IPS-18a (cell line): Measurements from ENCODE around the gene C7.

Experiments used
- H3K27ac ChIP-seq: one replicate; pipeline ENCODE4 v1.5.1; 2013; ENCODE audit warnings: low read length
- H3K27me3 ChIP-seq: one replicate; pipeline ENCODE4 v1.6.1; 2013; ENCODE audit warnings: mild to moderate bottlenecking, low read length; ENCODE audit not compliant: control insufficient read depth, insufficient read depth
- H3K36me3 ChIP-seq: one replicate; pipeline ENCODE4 v1.6.1; 2013; ENCODE audit warnings: low read depth, low read length; ENCODE audit not compliant: control insufficient read depth
- H3K4me1 ChIP-seq: one replicate; pipeline ENCODE4 v1.6.1; 2013; ENCODE audit warnings: low read depth, low read length; ENCODE audit not compliant: control insufficient read depth
- H3K4me3 ChIP-seq: one replicate; pipeline ENCODE4 v1.5.1; 2013; ENCODE audit warnings: low read length
- H3K9ac ChIP-seq: one replicate; pipeline ENCODE4 v1.6.1; 2013; ENCODE audit warnings: mild to moderate bottlenecking, low read length, moderate library complexity
- H3K9me3 ChIP-seq: one replicate; pipeline ENCODE4 v1.6.1; 2013; ENCODE audit warnings: low read depth, low read length; ENCODE audit not compliant: control insufficient read depth

The C7 gene

DNA sequence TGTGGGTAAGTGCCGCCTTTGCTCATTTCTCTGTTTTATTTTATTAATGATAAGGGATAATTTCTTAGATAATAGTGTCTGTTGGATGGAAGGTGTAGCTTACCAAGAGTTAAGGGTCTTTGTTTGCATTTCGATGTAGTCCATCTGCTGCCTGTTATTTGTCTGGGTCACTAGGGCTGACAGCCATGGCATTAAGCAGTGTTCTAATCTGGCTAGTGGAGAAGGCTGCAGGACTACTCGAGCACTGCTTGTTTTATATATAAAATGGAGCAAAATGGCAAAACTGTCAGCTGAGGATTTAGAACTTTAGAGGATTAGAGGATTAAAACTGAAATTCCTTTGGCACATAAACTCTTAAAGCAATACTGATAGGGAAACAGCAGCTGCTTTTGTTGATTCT, 67.5 kb downstream of the C7 start:
- Histone ChIP-seq H3K36me3 (no peaks in the 10 kb centered on the region), H3K4me1 (no peaks in the 10 kb centered on the region), H3K9ac (no peak overlapping the region), H3K9me3 (no peaks in the 10 kb centered on the region), H3K27ac (no peak overlapping the region), H3K4me3 (no peak overlapping the region), H3K27me3 (no peaks in the 10 kb centered on the region)

DNA sequence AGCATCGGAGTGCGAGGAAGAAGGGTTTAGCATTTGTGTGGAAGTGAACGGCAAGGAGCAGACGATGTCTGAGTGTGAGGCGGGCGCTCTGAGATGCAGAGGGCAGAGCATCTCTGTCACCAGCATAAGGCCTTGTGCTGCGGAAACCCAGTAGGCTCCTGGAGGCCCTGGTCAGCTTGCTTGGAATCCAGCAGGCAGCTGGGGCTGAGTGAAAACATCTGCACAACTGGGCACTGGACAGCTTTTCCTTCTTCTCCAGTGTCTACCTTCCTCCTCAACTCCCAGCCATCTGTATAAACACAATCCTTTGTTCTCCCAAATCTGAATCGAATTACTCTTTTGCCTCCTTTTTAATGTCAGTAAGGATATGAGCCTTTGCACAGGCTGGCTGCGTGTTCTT, 72.1 kb downstream of the C7 start:
- Histone ChIP-seq H3K36me3 (no peaks in the 10 kb centered on the region), H3K27me3 (no peaks in the 10 kb centered on the region), H3K27ac (no peak overlapping the region), H3K4me3 (no peak overlapping the region), H3K9ac (no peak overlapping the region), H3K9me3 (no peaks in the 10 kb centered on the region), H3K4me1 (no peaks in the 10 kb centered on the region)

DNA sequence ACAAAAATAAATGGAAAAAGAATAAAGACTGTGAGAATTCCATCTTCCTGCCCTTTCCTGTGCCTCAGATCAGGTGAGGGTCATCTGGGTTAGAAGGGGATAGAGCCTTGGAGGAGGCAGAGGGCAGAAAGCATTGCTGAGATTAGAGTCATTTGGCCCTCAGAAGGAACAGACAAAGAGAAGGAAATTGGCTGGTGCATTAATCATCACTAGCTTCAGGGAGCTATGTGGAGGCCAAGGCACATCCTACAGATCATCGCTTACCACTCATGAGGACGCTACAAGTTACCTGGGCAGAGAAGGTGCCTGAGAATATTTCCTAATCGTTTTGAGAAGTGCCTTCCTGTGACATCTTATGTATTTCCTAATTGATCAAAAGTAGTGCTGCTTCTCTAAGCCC, 74.5 kb downstream of the C7 start:
- no peaks in the 10 kb centered on the region for H3K27me3 ChIP-seq
- no peaks in the 10 kb centered on the region for H3K36me3 ChIP-seq
- no peaks in the 10 kb centered on the region for H3K4me1 ChIP-seq
- H3K9ac ChIP-seq = no peak overlapping the region
- H3K27ac ChIP-seq = no peak overlapping the region
- H3K4me3 ChIP-seq = no peak overlapping the region
- H3K9me3 ChIP-seq = no peaks in the 10 kb centered on the region

DNA sequence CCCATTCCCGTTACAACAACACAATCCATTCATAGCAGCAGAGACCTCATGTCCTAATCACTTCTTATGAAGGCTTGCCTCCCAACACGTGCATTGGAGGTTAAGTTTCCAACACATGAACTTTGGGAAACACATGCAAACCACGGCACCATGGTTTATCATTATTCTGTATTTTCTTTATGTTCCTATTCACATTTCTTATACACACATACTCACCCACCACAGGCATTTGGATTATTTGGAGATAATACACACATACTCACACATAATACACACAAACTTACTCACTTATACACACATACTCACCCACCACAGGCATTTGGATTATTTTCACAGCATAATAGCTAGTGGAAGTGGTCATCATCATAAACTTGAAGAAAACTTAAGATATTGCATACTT, 75.6 kb downstream of the C7 start:
- no peak overlapping the region for H3K27ac ChIP-seq
- H3K4me1 ChIP-seq = no peaks in the 10 kb centered on the region
- no peak overlapping the region for H3K9ac ChIP-seq
- no peak overlapping the region for H3K4me3 ChIP-seq
- no peaks in the 10 kb centered on the region for H3K9me3 ChIP-seq
- no peaks in the 10 kb centered on the region for H3K36me3 ChIP-seq
- no peaks in the 10 kb centered on the region for H3K27me3 ChIP-seq

DNA sequence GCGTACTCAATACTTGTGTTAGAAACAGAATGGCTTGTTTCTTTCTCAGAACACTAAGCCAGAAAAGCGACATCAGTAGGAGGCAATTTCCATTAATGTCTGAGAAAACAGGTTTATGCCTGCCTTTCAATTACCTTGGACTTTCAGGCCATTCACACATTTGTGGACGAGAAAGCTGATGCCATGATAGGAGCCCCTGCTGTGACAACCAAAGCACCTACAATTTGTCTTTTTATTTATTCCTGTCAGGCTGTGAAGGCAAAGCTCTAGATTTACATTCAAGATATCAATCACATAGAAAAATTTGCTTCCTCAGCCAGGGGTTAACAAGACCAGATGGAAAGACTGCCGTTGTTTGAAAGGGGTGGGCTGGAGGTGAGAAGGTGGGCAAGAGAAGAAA, 76.2 kb downstream of the C7 start:
- H3K9ac ChIP-seq = no peak overlapping the region
- no peak overlapping the region for H3K4me3 ChIP-seq
- H3K4me1 ChIP-seq = no peaks in the 10 kb centered on the region
- no peaks in the 10 kb centered on the region for H3K36me3 ChIP-seq
- H3K9me3 ChIP-seq = no peaks in the 10 kb centered on the region
- H3K27me3 ChIP-seq = no peaks in the 10 kb centered on the region
- H3K27ac ChIP-seq = no peak overlapping the region

DNA sequence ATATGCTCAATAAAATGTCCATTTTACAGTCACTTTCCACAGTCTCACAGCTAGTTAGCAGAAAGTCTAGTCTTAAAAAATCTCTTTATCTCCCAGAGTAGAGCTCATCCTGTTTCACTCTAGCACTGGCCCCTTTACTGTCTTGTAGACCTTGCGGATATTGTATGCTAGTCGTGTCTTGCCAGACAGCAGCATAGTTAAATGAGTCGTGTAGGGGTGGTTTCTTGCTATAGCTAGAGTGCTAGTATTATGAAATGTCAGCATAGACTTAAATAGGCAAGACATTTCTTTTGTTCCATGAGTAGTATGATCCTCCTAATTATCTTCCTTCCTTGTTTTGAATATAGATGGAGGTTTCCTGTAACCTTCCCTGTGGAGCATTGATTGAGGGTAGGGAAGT, 77.4 kb downstream of the C7 start:
- no peaks in the 10 kb centered on the region for H3K9me3 ChIP-seq
- H3K4me1 ChIP-seq = no peaks in the 10 kb centered on the region
- H3K27me3 ChIP-seq = no peaks in the 10 kb centered on the region

DNA sequence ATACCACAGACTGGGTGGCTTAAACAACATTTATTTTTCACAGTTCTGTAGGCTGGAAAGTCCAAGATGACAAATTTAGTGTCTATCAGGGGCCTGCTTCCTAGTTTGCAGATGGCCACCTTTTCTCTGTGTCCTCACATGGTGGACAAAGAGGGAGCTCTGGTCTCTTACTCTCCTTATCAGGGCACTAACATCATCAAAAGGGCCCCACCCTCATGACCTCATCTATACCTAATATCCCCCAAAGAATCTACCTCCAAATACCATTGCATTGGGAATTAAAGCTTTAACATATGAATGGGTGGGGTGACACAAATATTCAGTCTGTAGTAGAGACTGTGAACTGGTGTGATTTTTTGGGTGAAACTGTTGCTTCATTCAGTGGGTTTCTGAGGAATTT, 78.1 kb downstream of the C7 start:
- Histone ChIP-seq H3K27ac (no peak overlapping the region), H3K27me3 (no peaks in the 10 kb centered on the region), H3K9ac (no peak overlapping the region), H3K9me3 (no peaks in the 10 kb centered on the region), H3K4me1 (no peaks in the 10 kb centered on the region), H3K36me3 (no peaks in the 10 kb centered on the region), H3K4me3 (no peak overlapping the region)

More for the DNA sequence above, 77.4 kb downstream of the C7 start:
- no peak overlapping the region for H3K9ac ChIP-seq
- no peak overlapping the region for H3K4me3 ChIP-seq
- no peak overlapping the region for H3K27ac ChIP-seq
- H3K36me3 ChIP-seq = no peaks in the 10 kb centered on the region

DNA sequence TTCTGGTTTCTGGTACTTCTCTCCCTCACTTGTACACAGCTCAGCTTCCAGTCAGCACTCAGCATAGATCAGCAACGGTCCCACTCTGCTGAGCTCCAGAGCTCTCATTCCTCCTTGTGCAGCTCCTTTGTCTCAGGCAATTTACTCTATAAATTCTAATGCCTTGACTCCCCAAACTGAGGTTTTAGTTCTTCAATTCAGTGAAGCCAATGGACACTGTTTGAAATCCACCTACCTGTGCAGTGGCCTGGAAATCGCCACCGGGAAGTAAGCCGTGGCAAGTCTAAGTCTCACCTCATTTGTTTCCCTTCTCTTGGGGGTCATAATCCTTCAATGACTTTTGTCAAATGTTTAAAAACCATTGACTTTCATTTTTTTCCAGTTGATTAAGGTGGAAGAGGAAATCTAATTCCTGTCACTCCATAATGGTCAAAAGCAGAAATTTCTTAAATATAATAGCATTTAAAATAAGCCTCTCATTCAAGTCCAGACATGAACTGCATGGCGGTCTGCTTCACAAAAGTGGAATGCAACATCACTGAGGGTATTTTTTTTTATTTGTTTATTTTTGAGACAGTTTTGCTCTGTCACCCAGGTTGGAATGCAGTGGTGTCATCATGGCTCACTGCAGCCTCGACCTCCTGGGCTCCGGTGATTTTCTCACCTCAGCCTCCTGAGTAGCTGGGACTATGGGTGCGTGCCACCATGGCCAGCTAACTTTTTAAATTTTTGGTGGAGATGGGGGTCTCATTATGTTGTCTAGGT, 79.6 kb downstream of the C7 start:
- Histone ChIP-seq H3K27ac (no peak overlapping the region), H3K9ac (no peak overlapping the region)

DNA sequence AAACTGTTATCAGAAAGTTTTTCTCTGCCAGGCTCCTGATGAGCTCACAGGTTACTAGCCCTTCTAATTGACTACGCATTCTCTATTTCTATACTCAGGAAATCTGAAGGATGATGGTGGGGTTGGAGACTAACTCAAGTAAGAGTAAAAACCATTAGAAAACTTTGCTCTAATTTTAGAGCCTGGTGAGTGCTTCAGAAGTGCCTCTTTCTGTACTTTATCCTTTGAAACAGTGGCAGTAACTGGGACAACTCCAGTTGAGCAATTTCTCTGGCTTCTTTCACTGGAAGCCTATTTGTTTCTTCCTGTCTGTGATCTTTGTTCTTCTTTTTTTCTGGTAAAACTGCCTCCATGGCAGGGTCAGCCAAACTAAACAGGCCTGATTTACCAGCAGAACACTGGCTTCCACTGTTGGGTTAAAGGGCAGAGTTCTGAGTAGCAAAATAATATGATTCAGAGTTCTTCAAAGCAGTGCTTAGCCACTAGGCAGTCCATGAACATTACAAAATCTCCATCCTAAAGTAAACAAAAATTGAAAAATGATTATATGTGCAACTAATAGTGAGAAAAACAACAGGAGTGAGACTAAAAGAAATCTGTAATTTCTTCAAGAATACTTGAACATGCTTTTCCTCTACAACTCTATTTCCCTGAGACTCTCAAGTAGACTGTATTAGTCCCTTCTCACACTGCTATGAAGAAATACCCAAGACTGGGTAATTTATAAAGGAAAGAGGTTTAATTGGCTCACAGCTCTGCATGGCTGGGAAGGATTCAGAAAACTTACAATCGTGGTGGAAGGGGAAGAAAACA, 82.1 kb downstream of the C7 start:
- Histone ChIP-seq H3K27me3 (no peaks in the 10 kb centered on the region), H3K9me3 (no peaks in the 10 kb centered on the region), H3K36me3 (no peaks in the 10 kb centered on the region), H3K9ac (no peak overlapping the region), H3K4me1 (no peaks in the 10 kb centered on the region), H3K27ac (no peak overlapping the region), H3K4me3 (no peak overlapping the region)

More for the DNA sequence above, 79.6 kb downstream of the C7 start:
- Histone ChIP-seq H3K27me3 (no peaks in the 10 kb centered on the region), H3K4me1 (no peaks in the 10 kb centered on the region), H3K4me3 (no peak overlapping the region), H3K36me3 (no peaks in the 10 kb centered on the region), H3K9me3 (no peaks in the 10 kb centered on the region)

DNA sequence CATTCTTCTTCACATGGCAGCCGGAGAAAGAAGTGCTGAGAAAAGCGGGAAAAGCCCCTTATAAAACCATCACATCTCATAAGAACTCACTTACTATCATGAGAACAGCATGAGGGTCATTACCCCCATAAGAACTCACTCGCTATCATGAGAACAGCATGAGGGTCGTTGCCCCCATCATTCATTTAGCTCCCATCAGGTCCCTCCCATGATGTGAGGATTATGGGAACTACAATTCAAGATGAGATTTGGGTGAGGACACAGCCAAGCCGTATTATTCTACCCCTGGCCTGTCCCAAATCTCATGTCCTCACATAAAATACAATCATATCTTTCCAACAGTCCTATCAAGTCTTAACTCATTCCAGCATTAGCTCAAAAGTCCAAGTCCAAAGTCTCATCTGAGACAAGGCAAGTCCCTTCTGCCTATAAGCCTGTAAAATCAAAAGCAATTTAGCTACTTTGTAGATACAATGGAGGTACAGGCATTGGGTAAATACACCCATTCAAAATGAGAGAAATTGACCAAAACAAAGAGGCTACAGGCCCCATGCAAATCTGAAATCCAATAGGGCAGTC, 82.8 kb downstream of the C7 start:
- Histone ChIP-seq H3K4me1 (no peaks in the 10 kb centered on the region), H3K9me3 (no peaks in the 10 kb centered on the region), H3K36me3 (no peaks in the 10 kb centered on the region), H3K9ac (no peak overlapping the region), H3K27ac (no peak overlapping the region), H3K4me3 (no peak overlapping the region), H3K27me3 (no peaks in the 10 kb centered on the region)

DNA sequence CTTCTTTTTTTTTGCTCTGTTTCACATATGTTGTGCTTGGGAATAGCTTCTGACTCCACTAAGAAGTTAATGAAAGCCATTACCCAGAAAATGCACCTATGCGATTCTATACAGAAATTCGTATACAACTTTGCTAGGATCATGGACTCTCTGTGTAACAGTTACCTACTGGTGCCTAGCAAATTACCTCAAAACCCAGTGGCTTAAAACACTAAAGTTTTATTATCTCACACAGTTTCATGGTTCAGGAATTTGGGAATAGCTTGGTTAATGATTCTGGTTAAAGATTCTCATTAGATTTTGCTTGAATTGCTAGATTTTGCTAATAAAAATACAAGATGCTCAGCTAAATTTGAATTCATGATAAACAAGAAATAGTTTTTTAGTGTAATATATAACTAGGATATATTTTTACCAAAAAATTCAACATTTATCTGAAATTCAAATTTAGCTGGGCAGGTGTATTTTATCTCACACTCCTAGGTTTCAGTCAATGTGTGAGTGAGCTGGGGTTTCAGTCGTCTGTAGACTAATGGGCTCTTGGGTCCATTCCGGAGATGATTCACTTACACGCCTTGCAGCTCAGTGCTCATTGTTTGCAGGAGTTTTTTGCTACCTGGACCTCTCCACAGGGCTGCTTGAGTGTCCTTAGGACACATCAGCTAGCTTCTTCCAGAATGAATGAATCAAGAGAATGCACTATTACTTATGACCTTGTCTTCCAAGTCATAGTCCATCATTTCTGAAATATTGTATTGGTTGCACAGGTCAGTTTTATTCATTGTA, 86.7 kb downstream of the C7 start:
- Histone ChIP-seq H3K9me3 (no peaks in the 10 kb centered on the region), H3K27ac (no peak overlapping the region), H3K9ac (no peak overlapping the region), H3K27me3 (no peaks in the 10 kb centered on the region), H3K36me3 (no peaks in the 10 kb centered on the region), H3K4me1 (no peaks in the 10 kb centered on the region), H3K4me3 (no peak overlapping the region)
